Smooth muscle cell (in vitro differentiated cells): ENCODE measurements around the gene PICK1. TPM values are rescaled to one million over a fixed set of nuclear protein-coding genes. Genes with fewer than 3 reads are reported as not detected.
"Not testable (repeated sequence)": the region's sequence is repeated elsewhere in the genome, so short reads cannot be mapped to it uniquely, and the experiment has no call there.

Source experiments
- DNase-seq: peaks from one replicate; lab custom pipeline; 2025; ENCODE audit not compliant: unreplicated experiment; lab: John Stamatoyannopoulos, UW
- H2AFZ ChIP-seq: fragments of 200-600 bp; sonication (generic); 2 replicates; pipeline ENCODE4 v1.6.0; 2016; ENCODE audit warnings: antibody characterized with exemption, low read depth, mild to moderate bottlenecking
- H3F3A ChIP-seq: fragments of 200-600 bp; sonication (generic); 2 replicates; pipeline ENCODE4 v1.6.0; 2017; ENCODE audit warnings: antibody characterized with exemption, low read depth
- H3K27ac ChIP-seq: fragments of 200-600 bp; sonication (generic); 2 replicates; pipeline ENCODE4 v1.5.1; 2016; ENCODE audit warnings: low read depth, mild to moderate bottlenecking
- H3K27me3 ChIP-seq: fragments of 200-600 bp; sonication (generic); 2 replicates; pipeline ENCODE4 v1.6.1; 2016; ENCODE audit warnings: low read depth, mild to moderate bottlenecking
- H3K36me3 ChIP-seq: fragments of 200-600 bp; sonication (generic); 2 replicates; pipeline ENCODE4 v1.5.1; 2016; ENCODE audit warnings: low read depth
- H3K4me1 ChIP-seq: fragments of 200-600 bp; sonication (generic); 2 replicates; pipeline ENCODE4 v1.5.1; 2016; ENCODE audit warnings: low read depth
- H3K4me2 ChIP-seq: fragments of 200-600 bp; sonication (generic); 2 replicates; pipeline ENCODE4 v1.6.0; 2016; ENCODE audit warnings: mild to moderate bottlenecking
- H3K4me3 ChIP-seq: fragments of 200-600 bp; sonication (generic); 2 replicates; pipeline ENCODE4 v1.5.1; 2016; ENCODE audit warnings: mild to moderate bottlenecking
- H3K79me2 ChIP-seq: fragments of 200-600 bp; sonication (generic); 2 replicates; pipeline ENCODE4 v1.6.0; 2016; ENCODE audit warnings: low read depth, mild to moderate bottlenecking
- H3K9ac ChIP-seq: fragments of 200-600 bp; sonication (generic); 2 replicates; pipeline ENCODE4 v1.6.0; 2016; ENCODE audit warnings: low read depth
- H3K9me3 ChIP-seq: fragments of 200-600 bp; sonication (generic); replicated peaks from 2 replicates; pipeline ENCODE4 v1.5.1; 2016; ENCODE audit warnings: low read depth
- H4K20me1 ChIP-seq: fragments of 200-600 bp; sonication (generic); 2 replicates; pipeline ENCODE4 v1.6.0; 2016; ENCODE audit warnings: low read depth
- CTCF ChIP-seq: fragments of 200-600 bp; sonication (generic); IDR thresholded peaks from 2 replicates; pipeline ENCODE4 v1.5.1; 2017; ENCODE audit warnings: borderline replicate concordance, mild to moderate bottlenecking, antibody characterized with exemption; ENCODE audit not compliant: insufficient read depth, poor library complexity, severe bottlenecking
- WGBS: methylation state at CpG from one replicate; pipeline ENCODE4 v1.1.7; 2016; ENCODE audit warnings: low lambda C conversion rate; 5-methylcytosine and 5-hydroxymethylcytosine counted together
- polyA plus RNA-seq: library from polyadenylated mRNA; unstranded; fragments of >200 nt; fragmentation: Nextera tagmentation; extraction: Ambion mirVana; gene quantifications from 2 replicates; pipeline ENCODE4 v1.2.1, GENCODE V29; 2016
- total RNA-seq: library from RNA; depleted of rRNA; stranded (reverse); fragments of >200 nt; gene quantifications from 2 replicates; pipeline ENCODE4 v1.2.3, GENCODE V29; 2014

Gene PICK1
- total and polyA plus RNA-seq, 2 experiments from 2014 or later: 8.8 to 17.5 TPM

- no peaks in the 10 kb centered on the region for H3K9me3 ChIP-seq
- H2AFZ ChIP-seq: no peak overlapping the region
- WGBS: 33% methylated on average over 23 of the region's 32 CpGs
Observed at GRCh38 chr22:38114484-38115398, 57.5 kb downstream of the PICK1 start.

GRCh38 chr22:38115423-38116205 is 58.4 kb downstream of the PICK1 start:
- no peak overlapping the region for H3K9ac ChIP-seq
- H3K4me2 ChIP-seq: no peak overlapping the region
- WGBS: 95% methylated on average over 22 of the region's 31 CpGs
- TF ChIP-seq CTCF: no peak
- H2AFZ ChIP-seq: no peak overlapping the region
- H4K20me1 ChIP-seq: no peaks in the 10 kb centered on the region
- no peak for DNase-seq
- H3K4me3 ChIP-seq: no peak overlapping the region
- H3K27me3 ChIP-seq: no peaks in the 10 kb centered on the region
- no peaks in the 10 kb centered on the region for H3K36me3 ChIP-seq
- no peaks in the 10 kb centered on the region for H3K79me2 ChIP-seq
- no peaks in the 10 kb centered on the region for H3K9me3 ChIP-seq
- no peaks in the 10 kb centered on the region for H3F3A ChIP-seq
- H3K27ac ChIP-seq: no peak overlapping the region
- H3K4me1 ChIP-seq: no peaks in the 10 kb centered on the region

More at GRCh38 chr22:38114484-38115398, 57.5 kb downstream of the PICK1 start:
- H3K4me1 ChIP-seq: no peaks in the 10 kb centered on the region
- H3K27me3 ChIP-seq: no peaks in the 10 kb centered on the region
- no peak overlapping the region for H3K4me2 ChIP-seq
- H3K79me2 ChIP-seq: no peaks in the 10 kb centered on the region
- peak; percentile 87 for DNase-seq
- no peak overlapping the region for H3K4me3 ChIP-seq
- H3K9ac ChIP-seq: no peak overlapping the region
- no peaks in the 10 kb centered on the region for H3F3A ChIP-seq
- no peaks in the 10 kb centered on the region for H3K36me3 ChIP-seq
- no peaks in the 10 kb centered on the region for H4K20me1 ChIP-seq
- no peak overlapping the region for H3K27ac ChIP-seq
- TF ChIP-seq CTCF: peak; percentile 96

- not testable (repeated sequence) for H3K4me1 ChIP-seq, H3K79me2 ChIP-seq, H3K4me3 ChIP-seq, H3F3A ChIP-seq, H3K27me3 ChIP-seq, H3K9me3 ChIP-seq, H4K20me1 ChIP-seq, DNase-seq, H3K27ac ChIP-seq, H3K9ac ChIP-seq, H2AFZ ChIP-seq, H3K36me3 ChIP-seq, H3K4me2 ChIP-seq
- 98% methylated on average over 10 of the region's 10 CpGs for WGBS
Observed at GRCh38 chr22:38117556-38117955, 60.4 kb downstream of the PICK1 start.

GRCh38 chr22:38118182-38118581 is 61.0 kb downstream of the PICK1 start:
- H3K27me3 ChIP-seq: no peaks in the 10 kb centered on the region
- no peaks in the 10 kb centered on the region for H3K4me1 ChIP-seq
- no peaks in the 10 kb centered on the region for H3K9me3 ChIP-seq
- no peak for DNase-seq
- H3K4me2 ChIP-seq: no peak overlapping the region
- H3K4me3 ChIP-seq: no peak overlapping the region
- H2AFZ ChIP-seq: no peak overlapping the region
- no peak overlapping the region for H3K27ac ChIP-seq
- H3K79me2 ChIP-seq: no peaks in the 10 kb centered on the region
- H3F3A ChIP-seq: no peaks in the 10 kb centered on the region
- 90% methylated on average over 3 of the region's 3 CpGs for WGBS
- no peaks in the 10 kb centered on the region for H4K20me1 ChIP-seq
- H3K9ac ChIP-seq: no peak overlapping the region
- no peaks in the 10 kb centered on the region for H3K36me3 ChIP-seq
- TF ChIP-seq CTCF: no peak

GRCh38 chr22:38118747-38119146 is 61.5 kb downstream of the PICK1 start:
- DNase-seq, H3K9ac ChIP-seq, H4K20me1 ChIP-seq, H3K27ac ChIP-seq, H3K4me3 ChIP-seq, H3K79me2 ChIP-seq, H3K9me3 ChIP-seq, H3K4me1 ChIP-seq, H3K4me2 ChIP-seq, H3K36me3 ChIP-seq, H2AFZ ChIP-seq, H3K27me3 ChIP-seq, H3F3A ChIP-seq: not testable (repeated sequence)
- WGBS: 95% methylated on average over 2 of the region's 2 CpGs
